IMR-90 (cell line): ENCODE data around the gene RNPEPL1. TPM values are rescaled to one million over a fixed set of nuclear protein-coding genes. Genes with fewer than 3 reads are reported as not detected.

Source experiments
- ATAC-seq: fragments of 200-7000 bp; cut with Tn5 transposase; 2 replicates; pipeline ENCODE4 v1.9.1; 2020; ENCODE audit warnings: low read depth, mild to moderate bottlenecking, moderate library complexity
- BruUV-seq: library from RNA; stranded (reverse); fragments of 400-500 nt; replicated peaks from 2 replicates; lab custom pipeline; 2021; lab: Mats Ljungman, UMichigan
- CTCF ChIA-PET: fragments of 300-600 bp; formaldehyde crosslinking; extraction: SDS; loops from one replicate; lab custom pipeline; 2021; ENCODE audit warnings: antibody characterized with exemption; lab: Yijun Ruan, JAX
- POLR2A ChIA-PET: fragments of 300-600 bp; sonication (Branson Sonifier 250); formaldehyde crosslinking; loops from one replicate; lab custom pipeline; 2022; ENCODE audit warnings: antibody characterized with exemption; ENCODE audit not compliant: unreplicated experiment; lab: Charles Lee
- DNase-seq: peaks from one replicate; pipeline ENCODE4 v3.0.0; 2013
- H2AFZ ChIP-seq: replicated peaks from 2 replicates; pipeline ENCODE3; 2013; ENCODE audit warnings: low read length, mild to moderate bottlenecking; ENCODE audit not compliant: poor library complexity
- H2AK5ac ChIP-seq: 2 replicates; pipeline ENCODE4 v1.6.1; 2013; ENCODE audit warnings: low read depth, low read length, inconsistent platforms
- H2AK9ac ChIP-seq: replicated peaks from 2 replicates; pipeline ENCODE3; 2013; ENCODE audit warnings: mild to moderate bottlenecking, low read depth, low read length, moderate library complexity; ENCODE audit not compliant: poor library complexity
- H2BK120ac ChIP-seq: 2 replicates; pipeline ENCODE4 v1.6.1; 2013; ENCODE audit warnings: low read depth, low read length, inconsistent platforms
- H2BK15ac ChIP-seq: 3 replicates; pipeline ENCODE4 v1.6.1; 2013; ENCODE audit warnings: low read depth, low read length, inconsistent platforms
- H2BK20ac ChIP-seq: 2 replicates; pipeline ENCODE4 v1.6.1; 2013; ENCODE audit warnings: low read depth, mild to moderate bottlenecking, inconsistent platforms, low read length, moderate library complexity
- H2BK5ac ChIP-seq: 2 replicates; pipeline ENCODE4 v1.6.1; 2013; ENCODE audit warnings: mild to moderate bottlenecking, low read depth, low read length, inconsistent platforms; ENCODE audit not compliant: poor library complexity, severe bottlenecking
- H3K14ac ChIP-seq: replicated peaks from 2 replicates; pipeline ENCODE4 v1.6.1; 2013; ENCODE audit warnings: low read depth, low read length, inconsistent platforms
- H3K18ac ChIP-seq: 2 replicates; pipeline ENCODE4 v1.6.1; 2013; ENCODE audit warnings: low read depth, low read length, control low read depth
- H3K23ac ChIP-seq: 2 replicates; pipeline ENCODE4 v1.6.1; 2013; ENCODE audit warnings: low read depth, low read length, inconsistent platforms
- H3K27ac ChIP-seq: 2 replicates; pipeline ENCODE4 v1.5.1; 2013; ENCODE audit warnings: mild to moderate bottlenecking, control low read depth, low read length; ENCODE audit not compliant: insufficient read depth
- H3K27me3 ChIP-seq: 2 replicates; pipeline ENCODE4 v1.6.1; 2013; ENCODE audit warnings: low read length; ENCODE audit not compliant: control insufficient read depth, insufficient read depth
- H3K36me3 ChIP-seq: 2 replicates; pipeline ENCODE4 v1.6.1; 2013; ENCODE audit warnings: low read length, mixed read lengths; ENCODE audit not compliant: control insufficient read depth, insufficient read depth
- H3K4ac ChIP-seq: 2 replicates; pipeline ENCODE4 v1.6.1; 2013; ENCODE audit warnings: low read depth, low read length, inconsistent platforms
- H3K4me1 ChIP-seq: 2 replicates; pipeline ENCODE4 v1.6.1; 2013; ENCODE audit warnings: low read length, mixed read lengths; ENCODE audit not compliant: control insufficient read depth, insufficient read depth
- H3K4me2 ChIP-seq: 2 replicates; pipeline ENCODE4 v1.6.1; 2013; ENCODE audit warnings: low read depth, mild to moderate bottlenecking, control low read depth, low read length, moderate library complexity
- H3K4me3 ChIP-seq: 2 replicates; pipeline ENCODE4 v1.5.1; 2013; ENCODE audit warnings: low read depth, mild to moderate bottlenecking, control low read depth, low read length, moderate library complexity; ENCODE audit not compliant: insufficient read depth
- H3K56ac ChIP-seq: 2 replicates; pipeline ENCODE4 v1.6.1; 2013; ENCODE audit warnings: low read length, inconsistent platforms; ENCODE audit not compliant: insufficient read depth; ENCODE audit errors: extremely low read depth
- H3K79me1 ChIP-seq, 2 experiments: 2 replicates each; pipeline ENCODE4 v1.6.1; 2013; ENCODE audit warnings: low read length in 2 of 2, inconsistent platforms in 1 of 2, low read depth in 1 of 2
- H3K9ac ChIP-seq: 2 replicates; pipeline ENCODE4 v1.6.1; 2013; ENCODE audit warnings: low read depth, low read length, control low read depth
- H3K9me1 ChIP-seq: 2 replicates; pipeline ENCODE4 v1.6.1; 2013; ENCODE audit warnings: low read length, inconsistent platforms; ENCODE audit not compliant: insufficient read depth
- H3K9me3 ChIP-seq: 2 replicates; pipeline ENCODE4 v1.6.1; 2013; ENCODE audit warnings: low read length; ENCODE audit not compliant: control insufficient read depth, insufficient read depth
- H4K20me1 ChIP-seq: 2 replicates; pipeline ENCODE4 v1.6.1; 2013; ENCODE audit warnings: low read length, inconsistent platforms; ENCODE audit not compliant: insufficient read depth
- H4K5ac ChIP-seq: 2 replicates; pipeline ENCODE4 v1.6.1; 2013; ENCODE audit warnings: mild to moderate bottlenecking, low read depth, low read length, control low read depth
- H4K8ac ChIP-seq, 2 experiments: 2 replicates each; pipeline ENCODE4 v1.6.1; 2013; ENCODE audit warnings: low read depth in 2 of 2, low read length in 2 of 2, control low read depth in 1 of 2, inconsistent platforms in 1 of 2
- H4K91ac ChIP-seq: 2 replicates; pipeline ENCODE4 v1.6.1; 2013; ENCODE audit warnings: low read depth, low read length, inconsistent platforms; ENCODE audit not compliant: insufficient read depth
- BHLHE40 ChIP-seq: fragments of 150-350 bp; IDR thresholded peaks from 2 replicates; pipeline ENCODE4 v1.6.1; 2016; ENCODE audit warnings: mild to moderate bottlenecking, low read depth, low read length
- CEBPB ChIP-seq: IDR thresholded peaks from 2 replicates; pipeline ENCODE4 v1.6.1; 2012; ENCODE audit warnings: low read depth, low read length, improper control_type of control experiment
- CTCF ChIP-seq: conservative IDR thresholded peaks from 2 replicates; pipeline ENCODE4 v1.5.1; 2012; ENCODE audit warnings: mild to moderate bottlenecking, low read depth, low read length, improper control_type of control experiment
- ELK1 ChIP-seq: fragments of 150-350 bp; IDR thresholded peaks from 2 replicates; pipeline ENCODE4 v1.6.1; 2016; ENCODE audit warnings: low read depth, mild to moderate bottlenecking, low read length, moderate library complexity, borderline replicate concordance
- FOS ChIP-seq: fragments of 150-350 bp; IDR thresholded peaks from 2 replicates; pipeline ENCODE4 v1.6.1; 2016; ENCODE audit warnings: low read depth, low read length
- MAZ ChIP-seq: IDR thresholded peaks from 2 replicates; pipeline ENCODE4 v1.6.1; 2012; ENCODE audit warnings: low read depth, mild to moderate bottlenecking, low read length, improper control_type of control experiment, moderate library complexity, borderline replicate concordance
- MXI1 ChIP-seq: IDR thresholded peaks from 2 replicates; pipeline ENCODE4 v1.6.1; 2012; ENCODE audit warnings: low read depth, mild to moderate bottlenecking, low read length, moderate library complexity, borderline replicate concordance
- NFE2L2 ChIP-seq: fragments of 150-350 bp; IDR thresholded peaks from 2 replicates; pipeline ENCODE4 v1.6.1; 2016; ENCODE audit warnings: low read depth, mild to moderate bottlenecking, low read length
- POLR2A ChIP-seq: IDR thresholded peaks from 2 replicates; pipeline ENCODE4 v1.6.1; 2012; ENCODE audit warnings: mild to moderate bottlenecking, low read depth, low read length
- RAD21 ChIP-seq: IDR thresholded peaks from 2 replicates; pipeline ENCODE4 v1.6.1; 2012; ENCODE audit warnings: low read length, improper control_type of control experiment
- RCOR1 ChIP-seq: IDR thresholded peaks from 2 replicates; pipeline ENCODE4 v1.6.1; 2012; ENCODE audit warnings: mild to moderate bottlenecking, low read length, improper control_type of control experiment; ENCODE audit not compliant: insufficient replicate concordance
- RFX5 ChIP-seq: IDR thresholded peaks from 2 replicates; pipeline ENCODE4 v1.8.0; 2012; ENCODE audit warnings: low read depth, mild to moderate bottlenecking, low read length, moderate library complexity
- SMC3 ChIP-seq: fragments of 150-350 bp; IDR thresholded peaks from 2 replicates; pipeline ENCODE4 v1.6.1; 2016; ENCODE audit warnings: low read depth, mild to moderate bottlenecking, antibody characterized with exemption, low read length, moderate library complexity
- USF2 ChIP-seq: fragments of 150-350 bp; IDR thresholded peaks from 2 replicates; pipeline ENCODE4 v1.6.1; 2017; ENCODE audit warnings: mild to moderate bottlenecking, antibody characterized with exemption, low read length, low read depth
- WGBS, 2 experiments: methylation state at CpG; one replicate each; pipeline versions ENCODE4 v1.1.5 to v1.1.7; 2013; ENCODE audit warnings: missing lambda C conversion rate in 2 of 2; ENCODE audit not compliant: insufficient read length in 1 of 2; ENCODE audit errors: extremely low coverage in 2 of 2; 5-methylcytosine and 5-hydroxymethylcytosine counted together
- dilution Hi-C: fragments of 300-500 bp; cut with HindIII; formaldehyde crosslinking; loops from one replicate; pipeline ENCODE4 v1.14.3; 2018; ENCODE audit warnings: low sequenced_read_pairs; ENCODE audit not compliant: unreplicated experiment
- in situ Hi-C: fragments of 300-500 bp; cut with MboI; formaldehyde crosslinking; loops from 3 replicates; pipeline ENCODE4 v1.14.3; 2019; ENCODE audit warnings: low sequenced_read_pairs, inconsistent platforms, mixed read lengths
- intact Hi-C: fragments of 100-400 bp; cut with micrococcal nuclease; formaldehyde crosslinking; loops from 2 replicates; pipeline ENCODE4 v1.10.0; 2022
- polyA plus RNA-seq, 3 experiments: library from polyadenylated mRNA; depleted of rRNA; stranded (reverse); fragments of >200 nt; gene quantifications; 2 replicates each; pipeline ENCODE4 v1.2.3, GENCODE V29; 2012; ENCODE audit warnings: low replicate concordance in 1 of 3
- total RNA-seq: library from RNA; depleted of rRNA; stranded (reverse); fragments of >200 nt; gene quantifications from 2 replicates; pipeline ENCODE4 v1.2.3, GENCODE V29; 2012

Gene RNPEPL1
- total and polyA plus RNA-seq, 2 of the 4 experiments (the other 2 are of a cell fraction): 3.8 to 18.7 TPM

- Histone ChIP-seq H3K4me1 (no peaks in the 10 kb centered on the region), H3K4ac (no peak overlapping the region), H3K23ac (no peak overlapping the region), H3K9ac (no peak overlapping the region), H3K56ac (no peak overlapping the region), H4K20me1 (no peaks in the 10 kb centered on the region; the same call in none of the 2 replicates), H4K8ac (no peak overlapping the region), H2BK15ac (no peak overlapping the region), H3K27me3 (no peaks in the 10 kb centered on the region), H3K14ac (no peak overlapping the region), H2BK5ac (no peak overlapping the region), H3K9me3 (no peaks in the 10 kb centered on the region), H4K5ac (no peak overlapping the region), H3K79me1 (peaks cover 0 to 28% of the 10 kb centered on the region in 2 experiments; a peak in 3 of 4 replicates), H2BK120ac (no peak overlapping the region), H3K27ac (no peak overlapping the region), H2BK20ac (no peak overlapping the region), H4K91ac (no peak overlapping the region), H3K4me3 (no peak overlapping the region), H2AK5ac (no peak overlapping the region), H3K4me2 (no peak overlapping the region), H2AK9ac (peak overlapping the region; percentile 28), H2AFZ (no peak overlapping the region), H3K18ac (no peak overlapping the region), H3K36me3 (peaks cover 30% of the 10 kb centered on the region), H3K9me1 (no peaks in the 10 kb centered on the region)
- ChIA-PET CTCF (no interaction called here), POLR2A (interaction anchor here (0.9 kb wide), 1 partner anchor 7 kb away, joined by 4 read pairs; the partner anchor contains the start of gene CAPN10)
- no peak for DNase-seq
- WGBS, 2 experiments: 89% methylated on average over 12 of the region's 19 CpGs; no CpG with 5 or more reads in 1 of the 2 experiments
- in situ Hi-C loops: no loop called here
- intact Hi-C loops: no loop called here
- TF ChIP-seq BHLHE40: no peak
- no peak for TF ChIP-seq SMC3
- no peak for TF ChIP-seq MXI1
- TF ChIP-seq RFX5: no peak
- TF ChIP-seq POLR2A: no peak
- no peak for TF ChIP-seq MAZ
- no peak for TF ChIP-seq CEBPB
- TF ChIP-seq ELK1: no peak
- no peak for TF ChIP-seq USF2
- TF ChIP-seq NFE2L2: no peak
- no peak for TF ChIP-seq RAD21
- TF ChIP-seq RCOR1: no peak
- TF ChIP-seq FOS: no peak
- no peak for TF ChIP-seq CTCF
- ATAC-seq: no peak
- no TSS peak for BruUV-seq
- dilution Hi-C loops: no loop called here
Measured at GRCh38 chr2:240593703-240594451, 25.6 kb downstream of the RNPEPL1 start.
